ENCODE measurements around the gene TEX52. TPM values are rescaled to one million over a fixed set of nuclear protein-coding genes. Genes with fewer than 3 reads are reported as not detected.

The TEX52 gene
- total RNA-seq, 4 donors from 2014 or later: not detected

- H3K4me3 ChIP-seq: peak overlapping the region; percentile 68 to 74
- no peaks in the 10 kb centered on the region for H3K27me3 ChIP-seq
- peaks cover 0 to 35% (median 13%) of the 10 kb centered on the region in 3 donors for H3K4me1 ChIP-seq
- no peak for ATAC-seq
- H3K27ac ChIP-seq: peak overlapping the region in 3 of 4 donors; percentile 30 to 93 (median 89)
- H3K36me3 ChIP-seq: peaks cover 0 to 12% of the 10 kb centered on the region in 2 donors
- 80% methylated on average over 5 of the region's 5 CpGs for WGBS, 2 donors (ENCODE audit: low coverage in 1 of 2)
- TF ChIP-seq CTCF (IDR thresholded peaks at IDR 0.05): no peak
- no peak for TF ChIP-seq POLR2A (IDR thresholded peaks at IDR 0.05)
- no peak for TF ChIP-seq EP300 (IDR thresholded peaks at IDR 0.05)
- TF ChIP-seq POLR2AphosphoS5 (IDR thresholded peaks at IDR 0.05): no peak
- H3K9me3 ChIP-seq: no peaks in the 10 kb centered on the region
Observed at GRCh38 chr12:2811801-2812200, 45.0 kb downstream of the TEX52 start.

- Histone ChIP-seq H3K4me1 (peaks cover 0 to 25% (median 0%) of the 10 kb centered on the region in 3 donors), H3K4me3 (no peak overlapping the region), H3K36me3 (peaks cover 0 to 41% of the 10 kb centered on the region in 2 donors), H3K27ac (no peak overlapping the region), H3K9me3 (no peaks in the 10 kb centered on the region), H3K27me3 (no peaks in the 10 kb centered on the region)
- 86 to 93% methylated on average over 4 of the region's 6 CpGs for WGBS, 2 donors (ENCODE audit: low coverage in 1 of 2)
- no peak for ATAC-seq
- no peak for TF ChIP-seq POLR2AphosphoS5 (IDR thresholded peaks at IDR 0.05)
Observed at GRCh38 chr12:2806700-2807099, 50.1 kb downstream of the TEX52 start.

- Histone ChIP-seq H3K9me3 (no peaks in the 10 kb centered on the region), H3K27ac (peak overlapping the region in 1 of 4 donors; percentile 25), H3K36me3 (peaks cover 0 to 57% of the 10 kb centered on the region in 2 donors), H3K27me3 (no peaks in the 10 kb centered on the region), H3K4me1 (peaks cover 0 to 35% (median 0%) of the 10 kb centered on the region in 3 donors), H3K4me3 (no peak overlapping the region)
- ATAC-seq: no peak
- TF ChIP-seq POLR2A (IDR thresholded peaks at IDR 0.05) (no peak), CTCF (IDR thresholded peaks at IDR 0.05) (no peak), EP300 (IDR thresholded peaks at IDR 0.05) (no peak), POLR2AphosphoS5 (IDR thresholded peaks at IDR 0.05) (no peak)
- WGBS, 2 donors (ENCODE audit: low coverage in 1 of 2): 11 to 27% methylated on average over 1 to 2 of the region's 2 CpGs
Observed at GRCh38 chr12:2805143-2805520, 51.7 kb downstream of the TEX52 start.

GRCh38 chr12:2804393-2805142 lies 52.3 kb downstream of the TEX52 start:
- Histone ChIP-seq H3K36me3 (peaks cover 0 to 62% of the 10 kb centered on the region in 2 donors), H3K27ac (peak overlapping the region in 2 of 4 donors; percentile 25), H3K9me3 (no peaks in the 10 kb centered on the region), H3K27me3 (no peaks in the 10 kb centered on the region), H3K4me1 (peaks cover 0 to 41% (median 0%) of the 10 kb centered on the region in 3 donors), H3K4me3 (no peak overlapping the region)
- 20 to 25% methylated on average over 1 to 4 of the region's 5 CpGs for WGBS, 2 donors (ENCODE audit: low coverage in 1 of 2)
- ATAC-seq: no peak
- TF ChIP-seq EP300 (IDR thresholded peaks at IDR 0.05): no peak
- TF ChIP-seq POLR2AphosphoS5 (IDR thresholded peaks at IDR 0.05): no peak
- TF ChIP-seq POLR2A (IDR thresholded peaks at IDR 0.05): no peak
- no peak for TF ChIP-seq CTCF (IDR thresholded peaks at IDR 0.05)

- Histone ChIP-seq H3K27ac (peak overlapping the region in 2 of 4 donors; percentile 25), H3K36me3 (peaks cover 0 to 70% of the 10 kb centered on the region in 2 donors), H3K27me3 (no peaks in the 10 kb centered on the region), H3K4me1 (peaks cover 0 to 47% (median 0%) of the 10 kb centered on the region in 3 donors), H3K9me3 (no peaks in the 10 kb centered on the region), H3K4me3 (no peak overlapping the region)
- ATAC-seq: no peak
- WGBS, 2 donors (ENCODE audit: low coverage in 1 of 2): 60 to 63% methylated on average over 5 of the region's 7 CpGs
- TF ChIP-seq POLR2A (IDR thresholded peaks at IDR 0.05): no peak
- no peak for TF ChIP-seq EP300 (IDR thresholded peaks at IDR 0.05)
- no peak for TF ChIP-seq CTCF (IDR thresholded peaks at IDR 0.05)
- no peak for TF ChIP-seq POLR2AphosphoS5 (IDR thresholded peaks at IDR 0.05)
Observed at GRCh38 chr12:2803635-2804392, 53.0 kb downstream of the TEX52 start.

All from gastroesophageal sphincter (tissue), 4 donors.